GM12872 (cell line): ENCODE results near the gene RSRC1.

Experiments used
- TF ChIP-seq, protein P1 (sequence below): IDR thresholded peaks from 3 replicates; pipeline ENCODE4 v1.5.1; 2011; ENCODE audit warnings: low read depth, mild to moderate bottlenecking, low read length, moderate library complexity; ENCODE audit not compliant: insufficient read depth

The RSRC1 gene

DNA sequence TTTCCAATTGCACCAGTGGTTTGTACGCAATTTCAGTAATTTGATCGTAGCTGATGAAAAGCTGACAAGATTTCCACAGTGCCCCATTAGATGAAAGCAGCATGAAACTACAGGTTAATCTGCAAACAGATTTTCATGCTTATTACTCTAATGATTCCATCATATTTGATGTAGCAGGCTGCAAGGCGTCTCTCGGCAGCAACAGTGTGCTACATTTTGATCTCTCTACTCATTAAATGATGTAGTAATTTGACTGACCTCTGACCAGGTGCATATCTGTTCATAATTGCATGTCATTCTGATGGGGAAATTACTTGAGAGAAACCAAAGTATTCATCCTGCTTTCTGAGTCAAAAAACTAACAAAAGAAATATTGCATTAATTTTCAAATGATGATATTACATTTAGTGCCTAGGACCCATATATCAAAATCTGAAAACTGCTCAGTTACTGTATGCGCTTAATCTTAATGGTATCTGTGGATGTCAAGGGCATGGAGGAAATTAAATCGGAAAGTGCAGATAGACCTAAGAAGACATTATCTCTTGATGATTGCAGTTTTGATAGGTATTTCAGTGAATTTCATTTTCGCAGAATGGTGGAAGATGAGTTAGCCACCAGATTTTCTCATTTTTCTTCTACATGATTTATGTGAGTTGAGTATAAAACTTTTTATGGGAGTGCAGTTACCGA, 198.5 kb downstream of the RSRC1 start:
- TF ChIP-seq, protein P1, sequence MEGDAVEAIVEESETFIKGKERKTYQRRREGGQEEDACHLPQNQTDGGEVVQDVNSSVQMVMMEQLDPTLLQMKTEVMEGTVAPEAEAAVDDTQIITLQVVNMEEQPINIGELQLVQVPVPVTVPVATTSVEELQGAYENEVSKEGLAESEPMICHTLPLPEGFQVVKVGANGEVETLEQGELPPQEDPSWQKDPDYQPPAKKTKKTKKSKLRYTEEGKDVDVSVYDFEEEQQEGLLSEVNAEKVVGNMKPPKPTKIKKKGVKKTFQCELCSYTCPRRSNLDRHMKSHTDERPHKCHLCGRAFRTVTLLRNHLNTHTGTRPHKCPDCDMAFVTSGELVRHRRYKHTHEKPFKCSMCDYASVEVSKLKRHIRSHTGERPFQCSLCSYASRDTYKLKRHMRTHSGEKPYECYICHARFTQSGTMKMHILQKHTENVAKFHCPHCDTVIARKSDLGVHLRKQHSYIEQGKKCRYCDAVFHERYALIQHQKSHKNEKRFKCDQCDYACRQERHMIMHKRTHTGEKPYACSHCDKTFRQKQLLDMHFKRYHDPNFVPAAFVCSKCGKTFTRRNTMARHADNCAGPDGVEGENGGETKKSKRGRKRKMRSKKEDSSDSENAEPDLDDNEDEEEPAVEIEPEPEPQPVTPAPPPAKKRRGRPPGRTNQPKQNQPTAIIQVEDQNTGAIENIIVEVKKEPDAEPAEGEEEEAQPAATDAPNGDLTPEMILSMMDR, result no peak

DNA sequence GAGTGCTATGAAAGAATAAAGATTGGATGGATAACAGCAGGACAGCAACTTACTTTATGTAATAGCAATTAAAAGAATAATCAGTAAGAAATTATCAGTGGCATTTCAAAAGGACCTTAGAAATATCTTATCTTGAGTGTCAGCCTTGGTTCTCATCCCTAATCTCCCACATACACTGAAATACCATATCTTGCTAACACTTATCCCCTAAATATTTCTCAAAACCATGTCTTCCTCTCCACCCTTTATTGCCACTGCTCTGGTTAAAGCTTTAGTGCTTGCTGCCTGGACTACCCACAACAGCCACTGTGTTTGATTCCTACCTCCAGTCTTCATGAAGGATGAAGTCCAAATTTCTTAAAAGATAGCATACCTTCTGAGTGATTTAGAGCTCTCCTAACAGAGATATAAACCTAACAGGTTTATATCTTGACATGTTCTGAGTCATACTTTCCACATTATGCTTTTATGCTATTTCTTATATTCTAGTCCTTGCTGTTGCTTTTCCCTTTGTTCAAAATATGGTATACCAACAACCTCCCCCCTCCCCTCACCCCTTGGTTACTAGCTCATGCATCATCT, 202.8 kb downstream of the RSRC1 start:
- TF ChIP-seq, protein P1, result no peak

DNA sequence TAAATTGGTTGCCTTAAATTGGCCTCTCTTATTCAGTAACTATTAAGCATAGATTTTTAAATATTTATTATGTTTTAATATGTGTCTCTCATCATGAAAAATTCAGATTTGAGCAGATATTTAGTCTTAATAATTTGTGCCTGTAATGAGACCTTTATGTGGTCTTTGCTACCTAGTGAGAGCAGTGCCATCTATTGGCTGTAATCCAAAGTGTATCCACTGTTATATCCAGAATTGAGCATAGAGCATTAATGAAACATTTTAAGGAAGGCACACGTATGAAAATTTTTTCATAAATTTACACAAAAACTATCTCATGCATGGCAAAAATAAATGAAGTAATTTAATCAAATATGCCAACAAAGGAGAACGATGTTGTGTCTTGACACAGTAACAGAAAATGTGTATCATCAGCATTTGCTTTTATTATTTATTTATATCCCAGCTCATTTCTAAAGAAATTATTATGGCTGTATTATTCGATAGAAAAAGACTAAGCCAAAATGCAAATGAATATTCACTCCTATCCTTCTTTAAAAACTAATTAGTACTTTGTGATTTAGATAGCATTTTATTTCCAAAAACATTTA, 203.5 kb downstream of the RSRC1 start:
- TF ChIP-seq, protein P1, result peak; percentile 55; the same call in 2 of the 3 replicates

DNA sequence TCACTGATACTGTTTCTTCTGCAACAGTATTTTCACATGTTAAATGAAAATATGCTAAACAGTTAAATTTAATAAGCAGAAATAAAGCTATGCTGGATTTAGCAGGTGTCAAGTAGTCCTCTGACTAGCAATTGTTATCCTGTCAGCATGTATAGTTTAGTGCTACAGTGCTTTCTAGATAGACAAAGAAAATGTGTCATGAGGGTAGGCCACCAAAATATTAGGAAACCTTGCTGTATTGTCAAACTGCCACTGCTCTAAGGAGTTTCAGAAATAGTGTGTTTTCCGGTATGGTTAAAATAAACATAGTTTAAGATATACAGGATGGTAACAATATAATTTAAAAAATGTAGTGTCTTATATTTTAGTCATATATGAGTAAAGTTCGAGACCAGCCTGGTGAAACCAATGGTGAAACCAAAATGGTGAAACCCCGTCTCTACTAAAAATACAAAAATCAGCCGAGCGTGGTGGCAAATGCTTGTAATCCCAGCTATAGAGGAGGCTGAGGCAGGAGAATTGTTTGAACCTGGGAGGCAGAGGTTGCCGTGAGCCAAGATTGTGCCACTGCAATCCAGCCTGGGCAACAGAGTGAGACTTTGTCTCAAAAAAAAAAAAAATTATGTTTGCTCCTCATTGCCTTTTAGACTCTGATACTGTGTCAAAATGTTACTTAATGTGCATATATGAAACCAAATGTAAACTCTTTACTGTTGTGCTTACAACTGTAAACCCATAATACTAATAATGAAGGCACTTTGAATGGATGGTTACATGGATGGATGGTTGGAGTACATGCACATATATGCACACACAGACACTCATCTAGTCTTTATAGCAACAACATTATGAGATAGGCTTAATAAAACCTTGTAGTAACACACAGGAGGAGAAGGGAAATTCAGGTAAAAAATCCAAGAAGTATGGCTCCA, 204.8 kb downstream of the RSRC1 start:
- TF ChIP-seq, protein P1, result no peak

DNA sequence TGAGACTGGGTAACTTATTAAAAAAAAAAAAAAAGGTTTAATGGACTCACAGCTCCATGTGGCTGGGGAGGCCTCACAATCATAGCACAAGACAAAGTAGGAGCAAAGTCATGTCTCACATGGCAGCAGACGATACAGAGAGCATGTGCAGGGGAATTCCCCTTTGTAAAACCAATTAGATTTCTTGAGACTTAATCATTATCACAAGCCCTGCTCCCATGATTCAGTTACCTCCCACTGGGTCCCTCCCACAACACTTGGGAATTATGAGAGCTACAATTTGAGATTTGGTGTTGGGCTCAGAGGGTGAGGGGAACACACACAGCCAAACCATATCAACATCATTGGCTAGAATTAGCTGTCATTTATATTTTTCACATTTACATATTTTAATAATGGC, 221.0 kb downstream of the RSRC1 start:
- TF ChIP-seq, protein P1, result no peak

DNA sequence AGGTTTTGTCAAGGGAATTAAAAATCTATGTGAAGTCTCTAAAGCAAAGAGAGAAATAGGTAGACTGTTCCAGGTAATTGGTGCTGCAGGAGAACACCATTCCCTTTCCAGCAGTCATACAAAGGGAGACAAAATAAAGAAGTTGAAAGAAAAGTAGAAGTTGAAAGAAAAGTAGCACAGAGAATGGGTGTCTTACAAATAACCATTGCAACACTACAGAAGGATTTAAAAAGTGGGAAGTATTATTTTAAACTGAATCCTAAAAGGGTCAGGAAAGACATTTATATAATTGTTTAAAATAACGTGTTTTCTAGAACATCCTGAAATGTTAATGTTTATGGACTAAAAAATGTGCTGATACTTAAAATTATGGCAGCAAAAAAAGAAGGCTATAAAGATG, 223.8 kb downstream of the RSRC1 start:
- TF ChIP-seq, protein P1, result no peak

DNA sequence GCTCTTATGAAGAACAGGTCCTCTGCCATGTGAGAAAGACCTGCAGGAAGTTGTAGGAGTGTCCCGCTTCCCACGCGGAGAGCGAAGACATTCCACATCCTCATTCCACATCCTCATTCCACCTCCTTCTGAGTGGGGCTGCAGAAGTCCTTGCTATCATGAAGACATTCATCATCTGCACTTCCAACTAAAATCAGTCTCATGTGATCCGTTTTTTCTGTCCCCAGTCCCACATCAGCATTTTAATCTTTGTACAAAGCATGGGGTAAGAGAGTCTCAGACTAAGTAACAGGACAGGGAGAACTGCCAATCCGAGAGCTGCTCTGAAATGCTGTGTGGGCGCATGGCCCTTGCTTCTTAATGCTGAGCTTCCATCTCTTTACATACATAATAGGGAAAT, 227.2 kb downstream of the RSRC1 start:
- TF ChIP-seq, protein P1, result no peak
